Urothelium cell line (cell line): Measurements from ENCODE around the gene NPAS3.

Experiments
- DNase-seq: peaks from one replicate; pipeline ENCODE4 v3.0.0; 2011; ENCODE audit warnings: low spot score, mixed read lengths
- FAIRE-seq: peaks from 2 replicates; lab custom pipeline; 2011; peaks lifted over from hg19 to GRCh38; lab: Jason Lieb, UNC

Gene NPAS3

DNA sequence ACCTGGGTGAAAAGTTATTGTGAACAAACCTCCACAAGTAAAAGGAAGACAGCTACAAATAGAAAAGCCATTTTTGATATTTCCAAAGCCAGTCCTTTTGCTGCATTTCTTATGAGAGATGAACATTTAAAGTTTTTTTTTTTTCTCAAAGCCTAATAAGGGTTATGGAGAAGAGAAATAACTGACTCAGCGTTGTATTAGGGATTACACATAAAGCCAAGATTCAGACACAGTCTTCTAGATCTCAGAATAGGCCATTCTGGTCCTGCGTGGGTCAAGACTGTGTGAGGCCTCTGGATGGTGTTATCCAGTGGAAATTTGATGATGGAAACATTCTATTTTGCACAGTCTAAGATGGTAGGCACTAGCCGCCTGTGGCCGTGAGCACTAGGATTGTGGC lies 552.4 kb downstream of the NPAS3 start:
- no peak for FAIRE-seq
- DNase-seq: no peak

DNA sequence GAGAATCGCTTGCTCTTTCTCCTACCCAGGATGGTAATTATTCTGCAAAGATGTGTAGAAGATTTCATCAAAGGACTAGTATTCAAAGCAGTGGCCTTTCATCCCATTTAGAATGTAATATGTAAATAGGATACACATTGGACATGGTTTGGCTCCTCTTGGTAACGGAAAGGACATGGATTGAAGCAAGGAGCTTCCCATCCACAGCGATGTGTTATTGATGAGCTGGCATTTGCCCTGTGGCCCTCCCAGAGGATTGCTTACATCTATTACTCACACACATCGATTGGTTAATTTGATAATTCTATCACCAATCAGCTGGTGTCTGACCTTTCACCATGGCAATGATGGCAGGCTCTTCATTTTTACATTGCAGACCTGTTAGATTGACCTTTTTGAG lies 553.8 kb downstream of the NPAS3 start:
- FAIRE-seq: no peak
- DNase-seq: no peak

DNA sequence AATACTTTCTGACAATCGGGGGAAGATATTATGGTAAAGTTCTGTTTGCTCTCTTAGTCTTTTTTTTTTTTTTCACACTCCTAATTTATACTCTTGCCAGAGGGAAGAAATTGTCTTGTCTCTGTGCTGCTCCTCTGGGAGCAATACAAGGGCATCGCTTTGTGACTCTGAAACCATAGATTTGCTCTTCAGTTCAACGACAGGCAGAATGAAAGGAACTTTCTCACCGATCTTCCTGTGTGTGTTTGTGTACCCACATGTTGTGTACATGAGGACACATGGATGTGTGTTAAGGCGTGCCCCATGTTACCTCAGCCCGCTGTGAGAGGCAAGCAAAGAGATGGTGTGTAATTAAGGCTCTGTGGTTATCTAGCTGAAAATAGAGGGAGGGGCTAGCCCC lies 554.6 kb downstream of the NPAS3 start:
- DNase-seq (no peak), FAIRE-seq (no peak)

DNA sequence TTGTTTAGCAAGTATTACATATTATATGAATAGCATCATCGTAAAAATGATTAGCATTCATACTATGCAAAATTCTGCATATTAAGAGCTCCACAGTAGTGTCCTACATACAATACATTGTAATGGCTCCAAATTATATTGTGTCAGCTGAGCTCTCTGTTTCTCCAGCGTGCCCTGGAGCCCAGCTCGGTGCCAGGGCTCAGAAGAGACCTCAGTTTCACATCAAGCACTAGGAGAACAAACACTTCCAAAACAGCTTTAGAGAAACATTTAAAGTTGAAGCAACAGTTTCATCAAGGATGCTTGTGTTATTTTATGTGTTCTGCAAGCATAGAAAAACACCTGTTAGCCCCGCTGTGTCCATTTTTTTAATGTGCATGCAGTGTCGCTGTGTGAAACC lies 555.3 kb downstream of the NPAS3 start:
- FAIRE-seq: no peak
- no peak for DNase-seq

DNA sequence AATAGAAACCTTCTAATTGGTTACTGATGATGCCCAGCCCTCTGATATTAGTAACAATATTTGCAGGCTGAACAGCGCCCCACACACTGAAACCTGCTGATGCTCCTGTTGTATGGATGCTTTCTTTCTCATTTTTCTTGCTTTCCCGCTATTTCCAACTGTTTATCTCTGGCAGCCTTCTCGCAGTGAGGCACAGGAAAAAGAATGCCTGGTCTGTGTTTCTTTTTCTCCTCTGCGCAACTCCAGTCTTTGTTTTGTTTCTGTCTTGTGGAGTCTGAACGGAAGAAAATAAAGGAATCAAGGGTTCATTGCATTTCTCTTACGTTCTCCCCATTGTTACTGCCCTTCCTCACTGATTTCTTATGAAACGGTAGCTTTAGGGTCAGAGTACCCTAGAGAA lies 561.0 kb downstream of the NPAS3 start:
- DNase-seq: no peak
- FAIRE-seq: no peak

DNA sequence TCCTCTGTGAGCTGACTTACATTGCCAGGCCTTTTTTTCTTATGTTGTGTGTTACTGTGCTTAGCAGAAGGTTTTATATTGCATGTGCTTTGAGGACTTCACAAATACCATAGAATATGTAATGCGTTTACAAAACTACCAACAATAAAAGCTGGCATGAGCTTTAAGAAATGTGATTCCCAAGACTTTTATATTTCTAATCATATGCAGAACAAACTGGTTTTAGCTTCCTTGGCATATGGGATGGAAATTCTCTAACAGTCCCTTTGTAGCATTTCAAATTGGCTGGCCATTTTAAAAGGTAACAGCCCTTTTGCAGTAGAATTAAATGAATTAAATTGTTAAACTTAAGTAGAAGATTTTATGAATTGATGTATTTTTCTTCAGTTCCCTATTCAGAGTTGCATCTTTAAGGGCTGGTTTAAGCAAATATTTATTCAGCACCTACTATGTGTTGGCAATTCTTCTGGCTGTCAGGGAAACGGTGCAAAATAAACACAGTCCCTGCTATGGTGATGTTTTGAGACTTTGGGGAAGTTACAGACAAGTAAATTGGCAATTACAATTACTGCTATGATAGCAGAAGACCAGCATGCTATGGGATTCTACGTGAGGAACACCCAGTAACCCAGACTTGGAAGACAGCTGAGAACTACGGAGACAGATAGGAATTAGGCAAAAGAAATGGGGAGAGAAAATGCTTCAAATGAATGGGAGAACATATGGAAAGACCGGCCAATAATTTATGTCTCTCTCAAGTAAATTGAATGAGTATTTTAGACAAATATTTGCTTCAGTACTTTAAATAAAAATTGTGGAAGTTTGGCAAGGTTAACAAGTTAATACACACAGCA lies 565.8 kb downstream of the NPAS3 start:
- DNase-seq (no peak), FAIRE-seq (no peak)

DNA sequence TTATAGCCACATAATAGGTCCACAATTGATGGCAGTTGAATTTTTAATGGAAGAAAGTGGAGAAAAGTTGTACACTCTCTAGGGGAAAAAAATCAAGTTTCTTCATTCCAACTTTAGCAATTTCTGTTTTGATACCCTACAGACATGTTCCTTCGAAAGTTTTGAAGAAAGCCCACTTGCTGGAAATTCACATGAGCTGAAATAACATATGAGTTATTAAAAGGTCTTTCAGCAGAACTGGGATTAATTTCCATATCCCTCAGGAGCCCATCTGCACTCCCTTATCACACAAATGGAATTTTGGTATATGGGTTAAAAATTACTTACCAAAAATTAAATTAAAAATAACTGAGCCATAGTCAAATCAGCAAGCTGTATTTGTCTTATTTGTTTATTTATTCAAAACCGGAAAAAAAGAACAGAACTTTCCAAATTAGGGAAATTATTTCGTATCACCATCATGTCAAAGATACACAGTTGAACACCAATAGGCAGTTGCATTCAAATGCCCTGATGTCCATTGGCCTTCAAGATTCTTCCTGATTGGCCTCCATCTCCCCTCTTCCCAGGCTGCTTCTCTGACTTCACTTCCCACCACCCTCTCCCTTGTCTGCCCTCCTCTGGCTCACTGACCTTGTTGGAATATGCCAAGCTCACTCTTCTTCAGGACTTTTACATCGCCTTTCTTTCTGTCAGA lies 566.7 kb downstream of the NPAS3 start:
- no peak for FAIRE-seq

DNA sequence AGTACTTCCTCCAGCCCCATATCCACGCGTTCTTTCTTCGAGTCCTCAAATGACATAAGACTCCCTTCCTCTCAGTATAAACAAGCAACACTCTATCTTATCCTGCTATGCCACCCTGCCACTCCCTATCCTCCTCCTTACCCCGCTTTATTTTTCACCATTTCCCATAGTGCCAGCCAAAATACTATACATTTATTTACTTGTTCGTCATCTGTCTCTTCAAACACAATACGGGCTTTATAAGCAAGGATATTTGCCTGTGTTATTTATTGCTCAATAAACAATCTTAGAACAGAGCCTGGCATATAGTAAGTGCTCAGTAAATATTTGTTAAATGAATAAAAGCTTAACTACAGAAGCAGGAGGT lies 567.3 kb downstream of the NPAS3 start:
- DNase-seq: no peak
- no peak for FAIRE-seq

More for the DNA sequence above, 566.7 kb downstream of the NPAS3 start:
- DNase-seq: no peak

DNA sequence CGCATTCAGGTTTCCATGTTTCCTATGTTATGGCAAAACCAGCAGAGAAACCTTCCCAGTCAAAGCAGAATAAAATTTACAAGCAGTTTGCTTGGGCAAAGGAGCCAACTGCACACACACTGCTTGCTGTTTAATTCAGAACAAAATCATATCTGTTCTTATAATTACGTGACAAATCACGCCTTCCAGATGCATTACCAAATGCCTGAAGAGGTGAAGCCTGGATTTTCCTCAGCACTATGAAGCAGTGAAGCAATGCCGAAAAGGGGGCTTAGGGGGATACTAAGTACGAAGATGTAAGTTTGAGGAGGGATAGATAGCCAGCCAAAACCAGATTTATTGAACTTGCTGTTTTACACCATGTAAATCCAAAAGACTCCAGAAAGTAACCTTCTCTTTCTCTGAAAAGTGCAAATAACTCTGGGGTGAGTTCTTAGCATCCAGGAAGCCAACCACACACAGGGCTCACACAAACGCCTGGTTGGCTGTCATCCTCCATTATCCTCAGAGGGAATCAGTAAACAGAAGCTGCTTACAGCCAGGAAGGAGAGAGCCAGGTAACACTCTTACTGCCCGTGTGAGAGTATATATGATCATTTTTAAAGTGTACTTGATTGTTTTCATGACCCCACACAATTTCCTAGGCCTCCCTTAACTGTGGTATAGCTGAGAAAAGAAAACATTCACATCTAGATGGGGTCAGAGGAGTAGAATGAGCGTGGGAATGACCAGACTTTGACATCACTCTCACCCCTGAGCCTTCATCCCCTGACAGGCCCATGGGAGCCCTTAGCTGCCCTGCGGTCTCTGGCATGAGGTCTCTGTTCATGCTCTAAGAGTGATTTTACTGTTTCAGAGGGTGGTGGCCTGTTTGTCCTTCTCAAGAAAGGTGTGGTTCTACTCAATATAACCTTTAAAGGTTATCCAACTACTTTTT lies 569.7 kb downstream of the NPAS3 start:
- no peak for FAIRE-seq

DNA sequence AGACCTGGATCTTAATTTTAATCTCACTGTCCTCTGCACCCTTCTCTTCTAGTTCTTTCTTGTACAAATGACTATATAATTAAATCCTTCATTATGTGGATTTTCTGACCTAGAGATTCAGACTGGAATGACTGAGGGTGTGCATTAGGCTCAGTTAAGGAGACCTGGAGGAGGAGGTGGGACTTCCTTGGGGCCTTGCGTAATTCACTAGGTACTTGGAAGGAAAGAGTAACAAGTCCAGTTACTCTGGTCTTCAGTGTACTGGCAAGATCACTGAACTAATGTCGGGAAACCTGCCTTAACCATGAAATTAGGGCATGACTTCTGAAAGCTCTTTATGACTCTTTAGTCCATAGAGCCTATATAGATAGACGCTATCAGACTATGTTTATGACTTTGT lies 570.8 kb downstream of the NPAS3 start:
- FAIRE-seq: no peak

More for the DNA sequence above, 569.7 kb downstream of the NPAS3 start:
- no peak for DNase-seq

DNA sequence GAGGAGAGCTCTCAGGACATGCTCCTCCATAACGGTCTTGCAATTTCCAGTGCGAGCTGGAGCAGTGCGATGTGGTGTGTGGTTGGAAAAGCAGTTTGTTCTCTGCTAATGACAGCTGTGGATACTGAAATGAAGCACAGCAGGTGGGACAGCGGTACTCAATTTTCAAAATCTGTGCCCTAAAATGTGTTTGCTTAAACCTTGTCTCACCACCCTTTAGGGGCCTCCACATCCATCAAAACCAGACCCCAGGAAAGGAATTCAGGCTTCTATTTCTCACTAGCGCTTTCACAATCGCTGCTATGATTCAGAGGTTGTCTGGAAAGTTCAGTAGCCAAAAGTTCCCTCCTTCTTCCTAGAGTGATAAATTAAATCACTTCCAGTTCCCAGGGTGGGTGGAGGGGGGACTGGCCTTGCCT lies 571.4 kb downstream of the NPAS3 start:
- FAIRE-seq (no peak), DNase-seq (no peak)

More for the DNA sequence above, 570.8 kb downstream of the NPAS3 start:
- DNase-seq: no peak

DNA sequence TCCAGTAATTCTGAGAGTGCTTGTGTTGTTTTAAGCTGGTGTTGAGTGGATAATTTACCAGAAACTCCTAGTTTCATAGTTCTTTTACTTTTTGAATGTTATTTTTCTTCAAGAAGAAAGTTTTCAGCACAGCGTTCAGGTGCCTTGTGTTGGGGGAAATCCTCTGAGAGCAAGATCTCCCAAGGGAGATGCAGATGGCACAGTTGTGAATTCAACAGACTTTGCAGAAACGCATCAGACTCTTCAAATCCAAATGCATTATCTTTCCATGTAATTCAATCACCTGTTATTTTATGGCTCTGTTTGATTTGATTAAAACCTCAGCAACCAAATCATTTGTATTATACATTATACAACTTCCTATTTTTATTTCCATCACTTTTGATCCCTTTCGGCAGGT lies 572.3 kb downstream of the NPAS3 start:
- no peak for FAIRE-seq
- no peak for DNase-seq

DNA sequence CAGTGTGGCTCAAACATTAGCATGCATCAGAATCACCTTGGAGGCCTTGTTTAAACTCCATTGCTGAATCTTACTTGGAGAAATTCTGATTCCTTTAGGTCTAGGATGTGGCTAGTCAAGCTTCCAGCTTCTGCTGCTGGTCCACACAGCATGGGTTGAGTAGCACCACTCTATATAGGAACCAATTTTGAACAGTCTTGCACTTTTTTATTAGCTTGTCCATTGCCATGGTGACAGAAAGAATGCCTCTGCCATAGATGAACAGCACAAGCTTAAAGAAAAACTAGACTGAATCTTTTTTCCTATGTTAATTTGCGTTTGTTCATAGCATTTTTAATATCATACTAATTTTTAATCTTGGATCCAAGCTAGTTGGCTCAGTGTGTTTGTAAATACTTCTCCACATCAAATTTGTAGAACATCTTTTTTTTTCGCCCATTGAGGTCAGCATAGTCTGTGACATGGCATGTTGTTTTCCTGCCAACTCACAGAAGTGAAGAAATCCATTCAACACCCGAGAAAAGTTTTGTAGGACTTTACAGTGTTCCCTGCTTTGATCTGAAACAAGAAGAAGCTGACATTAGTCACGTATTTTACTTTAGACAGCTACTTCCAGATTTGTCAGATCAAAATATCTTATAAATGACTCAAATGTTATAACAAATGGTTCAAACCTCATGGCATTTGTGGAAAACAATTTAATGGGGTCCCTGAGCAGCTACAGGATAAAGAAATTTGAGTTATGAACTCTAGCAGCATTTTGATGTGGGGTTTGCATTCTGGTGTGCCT lies 573.4 kb downstream of the NPAS3 start:
- DNase-seq (no peak), FAIRE-seq (no peak)

DNA sequence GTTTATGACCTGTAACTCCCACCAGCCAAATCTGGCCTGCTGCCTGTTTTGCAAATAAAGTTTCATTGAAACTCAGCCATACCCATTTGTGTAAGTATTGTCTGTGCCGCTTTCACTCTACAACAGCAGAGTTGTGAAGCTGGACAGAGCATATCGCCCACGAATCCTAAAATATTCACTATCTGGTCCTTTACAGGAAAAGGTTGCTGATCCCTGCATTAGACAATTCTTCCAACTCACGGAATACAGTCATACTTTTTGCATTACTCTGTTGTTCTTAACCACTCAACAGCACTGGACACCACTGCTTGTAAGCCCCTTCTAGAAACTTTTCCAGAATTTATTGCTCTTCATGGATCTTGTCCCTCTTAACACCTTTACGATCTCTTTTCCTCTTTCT lies 576.8 kb downstream of the NPAS3 start:
- DNase-seq (no peak), FAIRE-seq (no peak)

DNA sequence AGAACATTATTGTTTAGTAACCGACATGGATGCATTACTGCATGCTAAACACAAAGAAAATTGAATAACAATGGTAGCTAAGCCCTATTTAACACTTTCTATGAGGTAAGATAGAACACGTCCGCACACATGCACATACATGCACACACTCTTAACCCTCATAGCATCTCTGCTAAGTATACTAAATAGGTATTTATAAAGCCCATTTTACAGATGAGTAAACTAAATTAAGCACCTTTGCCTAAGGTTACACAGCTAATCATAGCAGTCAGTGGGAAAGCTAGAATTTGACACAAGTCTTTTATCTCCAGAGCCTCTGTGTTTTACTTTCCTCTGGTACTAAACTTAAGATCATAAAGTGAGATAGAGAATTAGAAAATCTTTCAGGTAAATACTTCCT lies 577.2 kb downstream of the NPAS3 start:
- DNase-seq: no peak
- FAIRE-seq: no peak

DNA sequence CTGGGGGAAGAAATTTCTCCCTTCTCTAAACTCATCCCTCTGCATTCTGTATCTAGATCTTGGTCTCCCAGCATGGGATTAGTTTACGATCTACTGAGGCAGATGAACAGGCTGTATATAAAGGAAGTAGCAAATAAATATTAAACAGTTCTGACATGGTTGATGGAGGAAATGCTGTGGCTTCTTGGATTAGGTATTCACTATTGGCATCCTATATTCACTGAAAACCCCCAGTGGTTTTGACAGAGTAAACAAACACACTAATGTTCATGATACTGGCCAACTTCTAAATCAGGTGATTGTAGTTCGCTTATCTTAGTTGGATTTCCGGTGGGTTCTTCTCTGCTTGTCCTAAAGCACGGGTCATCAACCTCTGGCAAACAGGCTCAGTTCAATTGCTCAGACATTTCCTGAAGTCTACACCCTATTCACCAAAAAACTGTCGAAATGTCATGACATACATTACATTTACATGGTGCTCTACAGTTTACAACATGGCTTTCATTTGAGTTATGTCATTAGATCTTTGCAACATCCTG lies 578.3 kb downstream of the NPAS3 start:
- DNase-seq (no peak), FAIRE-seq (no peak)

DNA sequence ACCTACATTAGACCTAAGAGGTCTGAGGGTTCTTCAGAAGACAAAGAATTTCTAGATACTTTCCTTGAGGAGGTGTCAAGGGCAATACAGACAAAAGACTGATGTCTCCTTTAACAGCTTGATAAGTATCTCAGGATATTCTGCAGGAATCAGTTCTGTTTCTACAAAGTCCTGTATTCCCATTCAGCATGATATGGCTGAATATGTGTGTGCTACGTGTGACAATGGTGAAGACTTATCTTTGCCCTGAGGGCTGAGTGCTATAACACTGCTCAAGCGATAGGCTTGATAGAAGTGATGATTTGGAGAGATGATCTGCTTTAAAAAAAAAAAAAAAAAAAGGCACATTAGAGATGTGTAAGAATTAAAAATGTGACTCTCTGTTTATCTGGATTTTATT lies 582.5 kb downstream of the NPAS3 start:
- FAIRE-seq (no peak), DNase-seq (no peak)

DNA sequence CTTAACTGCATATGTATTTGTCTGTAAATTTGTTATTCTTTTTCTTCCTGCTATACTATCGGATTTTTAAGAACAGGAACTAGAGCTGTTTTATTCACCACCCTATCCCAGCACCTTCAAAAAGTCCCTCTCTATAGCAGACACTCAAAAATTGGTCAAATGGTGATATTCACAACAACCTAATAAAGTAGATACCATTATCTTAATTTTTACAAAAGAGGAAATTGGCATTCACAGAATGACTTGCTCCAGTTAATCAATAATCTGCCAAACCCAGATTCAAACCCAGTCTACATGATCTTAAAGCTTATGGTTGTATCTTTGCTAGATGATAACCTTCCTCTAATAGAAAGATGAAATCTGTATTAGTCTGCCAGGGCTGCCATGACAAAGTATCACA lies 585.6 kb downstream of the NPAS3 start:
- FAIRE-seq (no peak), DNase-seq (no peak)

DNA sequence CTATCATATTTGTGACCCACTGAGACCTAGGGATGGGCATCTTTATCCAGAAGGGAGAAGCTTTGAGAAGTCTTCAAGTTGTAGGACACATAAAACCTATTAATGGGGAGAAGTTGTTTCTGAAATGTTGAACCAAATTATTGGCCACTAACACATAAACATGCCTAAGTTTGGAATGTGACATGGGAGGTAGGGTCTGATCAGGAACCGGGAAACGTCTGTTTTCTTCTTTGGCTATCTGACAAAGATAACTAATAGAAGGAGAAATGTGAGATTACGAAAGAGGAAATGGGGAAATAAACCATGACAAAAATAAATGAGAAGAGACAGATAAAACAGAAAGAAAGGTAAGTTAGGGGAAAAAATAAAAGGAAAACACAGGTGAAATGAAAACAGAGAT lies 586.9 kb downstream of the NPAS3 start:
- FAIRE-seq: no peak
- DNase-seq: no peak

DNA sequence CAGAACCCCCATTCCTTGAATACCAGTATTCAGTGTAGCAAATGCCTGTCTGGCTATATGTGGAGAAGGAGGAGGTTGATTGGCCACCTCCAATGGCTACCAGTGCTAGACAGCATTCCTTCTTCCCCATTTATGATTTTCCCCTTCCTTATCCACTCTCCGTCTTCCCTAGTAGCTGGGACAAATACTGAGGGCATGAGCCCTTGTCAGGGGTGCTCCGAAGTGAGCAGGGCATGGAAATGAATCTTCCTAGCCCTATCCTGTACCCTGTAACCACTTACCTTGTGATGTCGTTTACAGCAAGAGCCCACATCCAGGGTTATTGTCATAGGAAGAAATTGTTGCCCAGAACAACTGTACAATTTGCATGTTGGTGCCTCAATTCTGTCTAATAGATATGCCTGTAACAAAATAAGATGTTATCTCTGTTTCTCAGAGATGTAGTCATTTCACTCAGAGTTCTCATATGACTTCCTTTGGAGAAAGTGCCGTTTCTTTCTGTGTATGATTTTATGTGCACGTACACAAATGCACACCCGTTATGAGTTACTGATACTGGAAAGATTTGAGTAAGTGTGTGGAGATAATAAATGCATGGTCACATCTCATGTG lies 588.5 kb downstream of the NPAS3 start:
- no peak for FAIRE-seq
- no peak for DNase-seq
